PC-9 (cell line): ENCODE data around the gene CCDC18. TPM values are rescaled to one million over a fixed set of nuclear protein-coding genes. Genes with fewer than 3 reads are reported as not detected.

ENCODE experiments used
- BruUV-seq: library from RNA; stranded (reverse); fragments of 400-500 nt; replicated peaks from 2 replicates; lab custom pipeline; 2021; lab: Mats Ljungman, UMichigan
- CTCF ChIA-PET: fragments of 300-600 bp; sonication (Branson Sonifier 250); formaldehyde crosslinking; loops from one replicate; lab custom pipeline; 2022; ENCODE audit warnings: antibody characterized with exemption; lab: Charles Lee
- POLR2A ChIA-PET: fragments of 300-600 bp; sonication (Branson Sonifier 250); formaldehyde crosslinking; loops from one replicate; lab custom pipeline; 2022; ENCODE audit warnings: antibody characterized with exemption; ENCODE audit not compliant: unreplicated experiment; lab: Charles Lee
- DNase-seq, 2 experiments: peaks; one replicate each; pipeline versions ENCODE4 v3.0.0 to v3.0.0-alpha.2; 2015 to 2022; ENCODE audit warnings: mixed read lengths in 1 of 2
- H2AFZ ChIP-seq: fragments of 200-600 bp; sonication (generic); 2 replicates; pipeline ENCODE4 v1.8.1; 2017; ENCODE audit warnings: antibody characterized with exemption
- H3F3A ChIP-seq: fragments of 200-600 bp; sonication (generic); 2 replicates; pipeline ENCODE4 v1.8.1; 2017; ENCODE audit warnings: antibody characterized with exemption, mild to moderate bottlenecking, low read depth; ENCODE audit not compliant: insufficient read depth
- H3K27ac ChIP-seq: fragments of 200-600 bp; sonication (generic); 2 replicates; pipeline ENCODE4 v1.6.1; 2016; ENCODE audit warnings: mixed run types
- H3K27me3 ChIP-seq: fragments of 200-600 bp; sonication (generic); 2 replicates; pipeline ENCODE4 v1.6.1; 2016; ENCODE audit warnings: low read depth, mixed run types; ENCODE audit not compliant: insufficient read depth
- H3K36me3 ChIP-seq: fragments of 200-600 bp; sonication (generic); 2 replicates; pipeline ENCODE4 v1.6.1; 2016; ENCODE audit warnings: low read depth, mixed run types
- H3K4me1 ChIP-seq: fragments of 200-600 bp; sonication (generic); replicated peaks from 2 replicates; pipeline ENCODE4 v1.6.1; 2016; ENCODE audit warnings: mixed run types; ENCODE audit not compliant: insufficient read depth
- H3K4me2 ChIP-seq: fragments of 200-600 bp; sonication (generic); 2 replicates; pipeline ENCODE4 v1.6.1; 2017; ENCODE audit warnings: mixed run types
- H3K4me3 ChIP-seq: fragments of 200-600 bp; sonication (generic); 2 replicates; pipeline ENCODE4 v1.6.1; 2016; ENCODE audit warnings: mixed run types
- H3K79me2 ChIP-seq: fragments of 200-600 bp; sonication (generic); 2 replicates; pipeline ENCODE4 v1.6.1; 2017; ENCODE audit warnings: low read depth, mixed run types
- H3K9me2 ChIP-seq: fragments of 200-600 bp; sonication (generic); 2 replicates; pipeline ENCODE4 v1.8.1; 2017; ENCODE audit warnings: mild to moderate bottlenecking; ENCODE audit not compliant: insufficient read depth
- H3K9me3 ChIP-seq: fragments of 200-600 bp; sonication (generic); 2 replicates; pipeline ENCODE4 v1.8.1; 2016; ENCODE audit warnings: low read depth; ENCODE audit not compliant: insufficient read depth
- H4K20me1 ChIP-seq: fragments of 200-600 bp; sonication (generic); 2 replicates; pipeline ENCODE4 v1.8.1; 2017; ENCODE audit not compliant: insufficient read depth
- EZH2 ChIP-seq: fragments of 200-600 bp; sonication (generic); IDR thresholded peaks from 2 replicates; pipeline ENCODE4 v1.8.0; 2017; ENCODE audit warnings: antibody characterized with exemption, low read depth
- intact Hi-C: fragments of 100-400 bp; cut with micrococcal nuclease; formaldehyde crosslinking; loops from one replicate; pipeline ENCODE4 v1.10.0; 2022; ENCODE audit not compliant: unreplicated experiment
- total RNA-seq: library from RNA; stranded (reverse); gene quantifications from 2 replicates; pipeline ENCODE4 v1.2.3, GENCODE V29; 2021
- TF ChIP-seq, protein P1 (sequence below): fragments of 200-600 bp; sonication (generic); conservative IDR thresholded peaks from 2 replicates; pipeline ENCODE4 v1.6.1; 2017; ENCODE audit warnings: mixed run types, antibody characterized with exemption, mild to moderate bottlenecking, moderate library complexity

The CCDC18 gene
- total RNA-seq, 1 experiment from 2014 or later: 15.4 TPM

DNA sequence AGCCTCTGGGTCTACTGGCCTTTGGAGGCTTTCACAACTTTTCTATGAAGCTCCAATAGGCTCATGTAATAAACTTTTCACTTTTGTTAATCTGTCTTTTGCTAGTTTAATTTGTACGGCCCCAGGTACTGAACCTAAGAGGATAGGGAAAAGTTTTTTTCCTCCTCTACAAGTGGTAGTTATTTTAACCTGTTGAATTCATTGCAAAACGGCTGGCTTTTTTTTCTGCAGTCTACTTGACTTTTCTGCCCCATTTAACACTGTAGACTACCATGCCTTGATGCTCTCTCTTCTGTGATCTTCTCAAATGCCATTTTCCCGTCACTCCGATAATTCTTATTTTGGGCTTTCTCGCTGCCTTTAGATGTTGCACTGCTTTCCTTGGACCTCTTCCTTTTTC lies 121.6 kb downstream of the CCDC18 start:
- Histone ChIP-seq H4K20me1 (no peaks in the 10 kb centered on the region), H2AFZ (no peak overlapping the region), H3K4me1 (no peaks in the 10 kb centered on the region), H3K27me3 (no peaks in the 10 kb centered on the region), H3K4me2 (no peak overlapping the region), H3K9me2 (no peaks in the 10 kb centered on the region), H3K79me2 (no peaks in the 10 kb centered on the region), H3K9me3 (no peaks in the 10 kb centered on the region), H3K27ac (no peak overlapping the region), H3F3A (no peaks in the 10 kb centered on the region), H3K4me3 (no peak overlapping the region), H3K36me3 (no peaks in the 10 kb centered on the region)
- ChIA-PET CTCF (interaction anchor here (0.6 kb wide), 1 partner anchor 549 kb away, joined by 3 read pairs; no protein-coding TSS in a partner anchor), POLR2A (no interaction called here)
- intact Hi-C loops: no loop called here
- TF ChIP-seq EZH2: no peak
- TF ChIP-seq, protein P1, sequence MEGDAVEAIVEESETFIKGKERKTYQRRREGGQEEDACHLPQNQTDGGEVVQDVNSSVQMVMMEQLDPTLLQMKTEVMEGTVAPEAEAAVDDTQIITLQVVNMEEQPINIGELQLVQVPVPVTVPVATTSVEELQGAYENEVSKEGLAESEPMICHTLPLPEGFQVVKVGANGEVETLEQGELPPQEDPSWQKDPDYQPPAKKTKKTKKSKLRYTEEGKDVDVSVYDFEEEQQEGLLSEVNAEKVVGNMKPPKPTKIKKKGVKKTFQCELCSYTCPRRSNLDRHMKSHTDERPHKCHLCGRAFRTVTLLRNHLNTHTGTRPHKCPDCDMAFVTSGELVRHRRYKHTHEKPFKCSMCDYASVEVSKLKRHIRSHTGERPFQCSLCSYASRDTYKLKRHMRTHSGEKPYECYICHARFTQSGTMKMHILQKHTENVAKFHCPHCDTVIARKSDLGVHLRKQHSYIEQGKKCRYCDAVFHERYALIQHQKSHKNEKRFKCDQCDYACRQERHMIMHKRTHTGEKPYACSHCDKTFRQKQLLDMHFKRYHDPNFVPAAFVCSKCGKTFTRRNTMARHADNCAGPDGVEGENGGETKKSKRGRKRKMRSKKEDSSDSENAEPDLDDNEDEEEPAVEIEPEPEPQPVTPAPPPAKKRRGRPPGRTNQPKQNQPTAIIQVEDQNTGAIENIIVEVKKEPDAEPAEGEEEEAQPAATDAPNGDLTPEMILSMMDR: no peak
- DNase-seq: no peak
- BruUV-seq: no TSS peak

DNA sequence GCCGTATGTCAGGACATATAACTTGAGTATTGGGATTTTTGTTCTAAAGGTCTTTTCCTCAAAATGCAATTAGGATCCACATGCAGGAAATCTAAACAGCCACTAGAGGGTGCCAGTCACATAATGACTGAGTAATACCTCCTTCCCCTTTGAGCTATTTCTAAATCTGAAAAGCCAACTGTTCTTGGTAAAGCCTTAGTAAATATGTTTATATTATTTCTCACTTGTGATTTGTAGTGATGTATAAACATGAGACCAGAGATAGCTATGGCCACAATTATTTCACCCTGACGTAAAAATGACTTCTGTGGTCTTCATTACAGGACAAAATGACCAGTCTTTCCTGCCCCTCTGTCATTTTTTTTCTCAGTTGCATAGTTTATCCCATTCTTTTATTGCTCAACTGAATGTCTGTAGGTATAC lies 124.2 kb downstream of the CCDC18 start:
- Histone ChIP-seq H3F3A (no peaks in the 10 kb centered on the region), H3K4me1 (no peaks in the 10 kb centered on the region), H3K79me2 (no peaks in the 10 kb centered on the region), H3K9me3 (no peaks in the 10 kb centered on the region), H3K36me3 (no peaks in the 10 kb centered on the region), H2AFZ (no peak overlapping the region), H3K4me2 (no peak overlapping the region), H3K27me3 (no peaks in the 10 kb centered on the region), H3K4me3 (no peak overlapping the region), H3K27ac (no peak overlapping the region), H3K9me2 (no peaks in the 10 kb centered on the region), H4K20me1 (no peaks in the 10 kb centered on the region)
- DNase-seq: peak; percentile 25 to 62
- TF ChIP-seq, protein P1: peak; percentile 99
- TF ChIP-seq EZH2: no peak
- CTCF ChIA-PET: interaction anchor here (0.6 to 1.6 kb wide), 9 partner anchors 35 to 560 kb away, joined by 3 to 16 read pairs (median 4); no protein-coding TSS in a partner anchor
- POLR2A ChIA-PET: interaction anchor here (0.7 kb wide), 1 partner anchor 167 kb away, joined by 4 read pairs; no protein-coding TSS in a partner anchor
- BruUV-seq: no TSS peak
- intact Hi-C loops: loop anchor here (1.0 to 2.0 kb wide), 2 partner anchors 42 to 132 kb away; no protein-coding TSS in a partner anchor

DNA sequence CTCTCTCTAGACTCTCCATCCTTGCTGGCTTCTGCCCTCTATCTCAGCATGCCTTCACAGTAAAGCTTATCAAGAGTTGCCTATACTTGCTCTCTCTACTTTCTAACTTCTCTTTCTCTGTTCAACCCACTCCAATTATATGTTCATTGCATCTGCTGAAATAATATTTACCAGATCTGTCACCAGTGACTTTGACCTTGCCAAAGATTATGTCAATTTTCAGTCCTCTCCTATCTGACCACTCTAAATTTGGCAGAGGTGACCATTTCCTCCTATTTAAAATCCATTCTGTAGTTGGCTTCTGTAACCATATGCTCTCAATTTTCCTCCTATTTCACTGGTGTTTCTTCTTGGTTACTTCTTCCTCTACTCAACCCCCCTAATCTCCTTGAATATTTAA lies 126.4 kb downstream of the CCDC18 start:
- intact Hi-C loops: no loop called here
- Histone ChIP-seq H4K20me1 (no peaks in the 10 kb centered on the region), H3K4me2 (no peak overlapping the region), H3K9me3 (no peaks in the 10 kb centered on the region), H3K27ac (no peak overlapping the region), H3K27me3 (no peaks in the 10 kb centered on the region), H3K79me2 (no peaks in the 10 kb centered on the region), H3K4me3 (no peak overlapping the region), H3K9me2 (no peaks in the 10 kb centered on the region), H3F3A (no peaks in the 10 kb centered on the region), H3K36me3 (no peaks in the 10 kb centered on the region), H3K4me1 (no peaks in the 10 kb centered on the region), H2AFZ (no peak overlapping the region)
- TF ChIP-seq, protein P1: no peak
- no peak for TF ChIP-seq EZH2
- no TSS peak for BruUV-seq
- CTCF ChIA-PET: no interaction called here
- POLR2A ChIA-PET: no interaction called here
- DNase-seq: no peak
